ENCODE measurements around the gene KREMEN2. TPM values are rescaled to one million over a fixed set of nuclear protein-coding genes. Genes with fewer than 3 reads are reported as not detected.

The KREMEN2 gene
- total and polyA plus RNA-seq, 2 of the 13 experiments (the other 11 are each of a cell fraction or from before 2014, with no cell fraction given), result 0.48 to 1.2 TPM

- no peak for TF ChIP-seq DNMT3B (CRISPR knock-in tag; conservative IDR thresholded peaks at IDR 0.05)
- no peak; the same call in 1 of the 2 replicates for TF ChIP-seq ELF1 (CRISPR knock-in tag; IDR thresholded peaks at IDR 0.05)
- no peak; the same call in 1 of the 2 replicates for TF ChIP-seq CREB3 (CRISPR knock-in tag; IDR thresholded peaks at IDR 0.05)
- TF ChIP-seq MXD3 (CRISPR knock-in tag; IDR thresholded peaks at IDR 0.05), result peak; percentile 52
- no peak for TF ChIP-seq HMGXB3 (CRISPR knock-in tag; IDR thresholded peaks at IDR 0.05; ENCODE audit: borderline replicate concordance)
- no peak for TF ChIP-seq NR2F1 (CRISPR knock-in tag; IDR thresholded peaks at IDR 0.05)
- no peak for TF ChIP-seq ZNF143 (CRISPR knock-in tag; IDR thresholded peaks at IDR 0.05)
- TF ChIP-seq MEIS1 (CRISPR knock-in tag; IDR thresholded peaks at IDR 0.05; ENCODE audit: borderline replicate concordance), result no peak
- no peak for TF ChIP-seq ZNF333 (CRISPR knock-in tag; IDR thresholded peaks at IDR 0.05; ENCODE audit: borderline replicate concordance)
- no peak for TF ChIP-seq ARID3A (IDR thresholded peaks at IDR 0.05; ENCODE audit: low read depth, low read length)
- TF ChIP-seq YY1 (IDR thresholded peaks at IDR 0.05; ENCODE audit: insufficient read depth, insufficient replicate concordance, low read depth, low read length), result peak; percentile 44
- no peak for TF ChIP-seq THAP7 (CRISPR knock-in tag; IDR thresholded peaks at IDR 0.05)
- no peak for TF ChIP-seq ZNF30 (CRISPR knock-in tag; IDR thresholded peaks at IDR 0.05)
- TF ChIP-seq TBP (CRISPR knock-in tag; IDR thresholded peaks at IDR 0.05), result no peak
- TF ChIP-seq JUND (CRISPR knock-in tag; IDR thresholded peaks at IDR 0.05), result no peak
- no peak for TF ChIP-seq ZNF547 (CRISPR knock-in tag; IDR thresholded peaks at IDR 0.05)
- TF ChIP-seq ZNF569 (CRISPR knock-in tag; IDR thresholded peaks at IDR 0.05; ENCODE audit: borderline replicate concordance), result no peak
These were observed 5.8 kb downstream of the KREMEN2 start (continued) for GRCh38 chr16:2969545-2970521.

Data from HepG2 (cell line).